MM.1S (cell line): Measurements from ENCODE around the gene CHST6.

Experiments
- EZH2 ChIP-seq: fragments of 300-600 bp; sonication (generic); optimal IDR thresholded peaks from 2 replicates; pipeline ENCODE3; 2017; ENCODE audit warnings: low read depth, mild to moderate bottlenecking, antibody characterized with exemption, low read length, mixed read lengths
- EZH2phosphoT487 ChIP-seq: fragments of 300-600 bp; sonication (generic); IDR thresholded peaks from 2 replicates; pipeline ENCODE4 v1.6.1; 2018; ENCODE audit warnings: antibody characterized with exemption, low read length
- TF ChIP-seq, protein P1 (sequence below): fragments of 300-600 bp; sonication (generic); IDR thresholded peaks from 2 replicates; pipeline ENCODE4 v1.5.1; 2016; ENCODE audit warnings: antibody characterized with exemption, low read length, mixed read lengths

DNA sequence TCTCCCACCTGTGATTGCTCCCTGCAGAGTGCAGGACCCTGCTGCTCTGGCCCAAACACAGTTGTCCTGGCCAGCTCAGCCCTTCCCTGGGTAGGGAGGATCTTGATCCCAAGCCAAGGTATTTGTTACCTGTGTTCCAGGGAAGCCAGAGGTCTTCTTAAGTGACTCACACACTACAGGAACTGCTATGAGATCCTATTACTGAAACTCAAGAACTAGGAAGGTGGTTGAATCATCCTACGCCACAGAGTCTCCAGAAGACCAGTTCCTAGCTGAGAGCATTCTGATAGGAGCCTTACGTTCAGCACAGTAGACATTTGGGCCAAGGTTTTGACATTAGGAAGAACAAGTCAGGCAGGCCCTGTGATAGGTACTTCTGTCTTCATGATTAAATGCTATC lies 12.0 kb downstream of the CHST6 start:
- TF ChIP-seq EZH2, result no peak
- TF ChIP-seq, protein P1, sequence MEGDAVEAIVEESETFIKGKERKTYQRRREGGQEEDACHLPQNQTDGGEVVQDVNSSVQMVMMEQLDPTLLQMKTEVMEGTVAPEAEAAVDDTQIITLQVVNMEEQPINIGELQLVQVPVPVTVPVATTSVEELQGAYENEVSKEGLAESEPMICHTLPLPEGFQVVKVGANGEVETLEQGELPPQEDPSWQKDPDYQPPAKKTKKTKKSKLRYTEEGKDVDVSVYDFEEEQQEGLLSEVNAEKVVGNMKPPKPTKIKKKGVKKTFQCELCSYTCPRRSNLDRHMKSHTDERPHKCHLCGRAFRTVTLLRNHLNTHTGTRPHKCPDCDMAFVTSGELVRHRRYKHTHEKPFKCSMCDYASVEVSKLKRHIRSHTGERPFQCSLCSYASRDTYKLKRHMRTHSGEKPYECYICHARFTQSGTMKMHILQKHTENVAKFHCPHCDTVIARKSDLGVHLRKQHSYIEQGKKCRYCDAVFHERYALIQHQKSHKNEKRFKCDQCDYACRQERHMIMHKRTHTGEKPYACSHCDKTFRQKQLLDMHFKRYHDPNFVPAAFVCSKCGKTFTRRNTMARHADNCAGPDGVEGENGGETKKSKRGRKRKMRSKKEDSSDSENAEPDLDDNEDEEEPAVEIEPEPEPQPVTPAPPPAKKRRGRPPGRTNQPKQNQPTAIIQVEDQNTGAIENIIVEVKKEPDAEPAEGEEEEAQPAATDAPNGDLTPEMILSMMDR, result no peak
- no peak for TF ChIP-seq EZH2phosphoT487
